ENCODE results near the gene ZSCAN20.

ZSCAN20 gene

GRCh38 chr1:33472269-33472980, at the start of gene ZSCAN20:
ZSCAN20 (plus strand) TSS chr1:33472645; CDS start chr1:33479289, 6,644 bp downstream.
- Histone ChIP-seq H3K9me3 (ENCODE audit: insufficient read depth, low read length) (no peaks in the 10 kb centered on the region), H3K27me3 (ENCODE audit: insufficient read depth, insufficient read length) (no peaks in the 10 kb centered on the region), H3K4me1 (ENCODE audit: insufficient read depth, insufficient read length) (peaks cover 12% of the 10 kb centered on the region), H3K4me3 (ENCODE audit: insufficient read length, low read depth) (peak within 1 kb of the TSS; percentile 66), H3K9ac (ENCODE audit: insufficient read length, low read depth) (peak within 1 kb of the TSS; percentile 79), H3K36me3 (ENCODE audit: insufficient read depth, insufficient read length, low read length) (peaks cover 4% of the 10 kb centered on the region)
- DNase-seq (ENCODE audit: low read depth, low spot score) = peak; percentile 99
- no peak for TF ChIP-seq SUZ12 (IDR thresholded peaks at IDR 0.05; ENCODE audit: extremely low read depth, insufficient read depth, insufficient read length)
- no peak for TF ChIP-seq YY1 (IDR thresholded peaks at IDR 0.05; ENCODE audit: insufficient read depth, insufficient read length)
- TF ChIP-seq ZNF274 (IDR thresholded peaks at IDR 0.05; ENCODE audit: low read depth, low read length) = no peak

GRCh38 chr1:33424205-33424604, 48.2 kb upstream of the ZSCAN20 start:
- Histone ChIP-seq H3K9me3 (ENCODE audit: insufficient read depth, low read length) (peaks cover 1% of the 10 kb centered on the region; the same call in 1 of the 2 replicates), H3K9ac (ENCODE audit: insufficient read length, low read depth) (no peak overlapping the region), H3K36me3 (ENCODE audit: insufficient read depth, insufficient read length, low read length) (no peaks in the 10 kb centered on the region), H3K4me3 (ENCODE audit: insufficient read length, low read depth) (no peak overlapping the region), H3K27me3 (ENCODE audit: insufficient read depth, insufficient read length) (peaks cover 25% of the 10 kb centered on the region), H3K4me1 (ENCODE audit: insufficient read depth, insufficient read length) (peaks cover 3% of the 10 kb centered on the region)
- TF ChIP-seq ZNF274 (IDR thresholded peaks at IDR 0.05; ENCODE audit: low read depth, low read length) = no peak
- no peak for TF ChIP-seq YY1 (IDR thresholded peaks at IDR 0.05; ENCODE audit: insufficient read depth, insufficient read length)
- no peak for TF ChIP-seq SUZ12 (IDR thresholded peaks at IDR 0.05; ENCODE audit: extremely low read depth, insufficient read depth, insufficient read length)
- DNase-seq (ENCODE audit: low read depth, low spot score) = no peak

- DNase-seq (ENCODE audit: low read depth, low spot score) = no peak
- no peaks in the 10 kb centered on the region for H3K36me3 ChIP-seq (ENCODE audit: insufficient read depth, insufficient read length, low read length)
- no peaks in the 10 kb centered on the region for H3K9me3 ChIP-seq (ENCODE audit: insufficient read depth, low read length)
- no peak overlapping the region for H3K9ac ChIP-seq (ENCODE audit: insufficient read length, low read depth)
- TF ChIP-seq ZNF274 (IDR thresholded peaks at IDR 0.05; ENCODE audit: low read depth, low read length) = no peak
- TF ChIP-seq SUZ12 (IDR thresholded peaks at IDR 0.05; ENCODE audit: extremely low read depth, insufficient read depth, insufficient read length) = no peak
- no peak for TF ChIP-seq YY1 (IDR thresholded peaks at IDR 0.05; ENCODE audit: insufficient read depth, insufficient read length)
- no peak overlapping the region for H3K4me3 ChIP-seq (ENCODE audit: insufficient read length, low read depth)
- H3K4me1 ChIP-seq (ENCODE audit: insufficient read depth, insufficient read length) = peaks cover 3% of the 10 kb centered on the region
- peaks cover 29% of the 10 kb centered on the region for H3K27me3 ChIP-seq (ENCODE audit: insufficient read depth, insufficient read length)
These were observed 47.8 kb upstream of the ZSCAN20 start for GRCh38 chr1:33424610-33425009.

GRCh38 chr1:33425900-33426299, 46.5 kb upstream of the ZSCAN20 start:
- H3K9me3 ChIP-seq (ENCODE audit: insufficient read depth, low read length) = no peaks in the 10 kb centered on the region
- no peaks in the 10 kb centered on the region for H3K36me3 ChIP-seq (ENCODE audit: insufficient read depth, insufficient read length, low read length)
- peaks cover 38% of the 10 kb centered on the region for H3K27me3 ChIP-seq (ENCODE audit: insufficient read depth, insufficient read length)
- H3K4me3 ChIP-seq (ENCODE audit: insufficient read length, low read depth) = no peak overlapping the region
- no peak for DNase-seq (ENCODE audit: low read depth, low spot score)
- H3K4me1 ChIP-seq (ENCODE audit: insufficient read depth, insufficient read length) = peaks cover 3% of the 10 kb centered on the region
- TF ChIP-seq ZNF274 (IDR thresholded peaks at IDR 0.05; ENCODE audit: low read depth, low read length) (no peak), YY1 (IDR thresholded peaks at IDR 0.05; ENCODE audit: insufficient read depth, insufficient read length) (no peak), SUZ12 (IDR thresholded peaks at IDR 0.05; ENCODE audit: extremely low read depth, insufficient read depth, insufficient read length) (no peak)
- no peak overlapping the region for H3K9ac ChIP-seq (ENCODE audit: insufficient read length, low read depth)

GRCh38 chr1:33426916-33427315, 45.5 kb upstream of the ZSCAN20 start:
- no peaks in the 10 kb centered on the region for H3K36me3 ChIP-seq (ENCODE audit: insufficient read depth, insufficient read length, low read length)

GRCh38 chr1:33428661-33429060, 43.8 kb upstream of the ZSCAN20 start:
- Histone ChIP-seq H3K9me3 (ENCODE audit: insufficient read depth, low read length) (no peaks in the 10 kb centered on the region), H3K9ac (ENCODE audit: insufficient read length, low read depth) (no peak overlapping the region), H3K36me3 (ENCODE audit: insufficient read depth, insufficient read length, low read length) (no peaks in the 10 kb centered on the region), H3K4me3 (ENCODE audit: insufficient read length, low read depth) (no peak overlapping the region), H3K4me1 (ENCODE audit: insufficient read depth, insufficient read length) (peaks cover 3% of the 10 kb centered on the region), H3K27me3 (ENCODE audit: insufficient read depth, insufficient read length) (peaks cover 45% of the 10 kb centered on the region)
- no peak for TF ChIP-seq SUZ12 (IDR thresholded peaks at IDR 0.05; ENCODE audit: extremely low read depth, insufficient read depth, insufficient read length)
- no peak for TF ChIP-seq ZNF274 (IDR thresholded peaks at IDR 0.05; ENCODE audit: low read depth, low read length)
- TF ChIP-seq YY1 (IDR thresholded peaks at IDR 0.05; ENCODE audit: insufficient read depth, insufficient read length) = no peak
- no peak for DNase-seq (ENCODE audit: low read depth, low spot score)

More at GRCh38 chr1:33426916-33427315, 45.5 kb upstream of the ZSCAN20 start:
- no peaks in the 10 kb centered on the region for H3K9me3 ChIP-seq (ENCODE audit: insufficient read depth, low read length)
- no peak overlapping the region for H3K4me3 ChIP-seq (ENCODE audit: insufficient read length, low read depth)
- no peak for TF ChIP-seq ZNF274 (IDR thresholded peaks at IDR 0.05; ENCODE audit: low read depth, low read length)
- no peak for DNase-seq (ENCODE audit: low read depth, low spot score)
- peaks cover 45% of the 10 kb centered on the region for H3K27me3 ChIP-seq (ENCODE audit: insufficient read depth, insufficient read length)
- no peak overlapping the region for H3K9ac ChIP-seq (ENCODE audit: insufficient read length, low read depth)
- H3K4me1 ChIP-seq (ENCODE audit: insufficient read depth, insufficient read length) = peaks cover 3% of the 10 kb centered on the region

GRCh38 chr1:33429332-33429731, 43.1 kb upstream of the ZSCAN20 start:
- H3K4me3 ChIP-seq (ENCODE audit: insufficient read length, low read depth) = no peak overlapping the region
- no peak for TF ChIP-seq YY1 (IDR thresholded peaks at IDR 0.05; ENCODE audit: insufficient read depth, insufficient read length)
- no peak for TF ChIP-seq SUZ12 (IDR thresholded peaks at IDR 0.05; ENCODE audit: extremely low read depth, insufficient read depth, insufficient read length)
- no peak for TF ChIP-seq ZNF274 (IDR thresholded peaks at IDR 0.05; ENCODE audit: low read depth, low read length)
- H3K27me3 ChIP-seq (ENCODE audit: insufficient read depth, insufficient read length) = peaks cover 45% of the 10 kb centered on the region
- DNase-seq (ENCODE audit: low read depth, low spot score) = no peak
- no peaks in the 10 kb centered on the region for H3K36me3 ChIP-seq (ENCODE audit: insufficient read depth, insufficient read length, low read length)
- H3K9me3 ChIP-seq (ENCODE audit: insufficient read depth, low read length) = no peaks in the 10 kb centered on the region
- H3K4me1 ChIP-seq (ENCODE audit: insufficient read depth, insufficient read length) = peaks cover 3% of the 10 kb centered on the region
- no peak overlapping the region for H3K9ac ChIP-seq (ENCODE audit: insufficient read length, low read depth)

Measured in NT2/D1 (cell line).